HepG2 (cell line): ENCODE measurements around the gene C12orf42. TPM values are rescaled to one million over a fixed set of nuclear protein-coding genes. Genes with fewer than 3 reads are reported as not detected.

ENCODE experiments used
- ATAC-seq: fragments of 200-7000 bp; cut with Tn5 transposase; 3 replicates; pipeline ENCODE4 v1.9.1; 2020; ENCODE audit warnings: mild to moderate bottlenecking, moderate library complexity
- BruUV-seq: library from RNA; stranded (reverse); fragments of 400-500 nt; replicated peaks from 2 replicates; lab custom pipeline; 2021; lab: Mats Ljungman, UMichigan
- CTCF ChIA-PET: fragments of 300-600 bp; formaldehyde crosslinking; extraction: SDS; loops from one replicate; lab custom pipeline; 2021; ENCODE audit warnings: low total read pairs, inconsistent platforms, low intra/inter-chr PET ratio; lab: Yijun Ruan, JAX
- POLR2A ChIA-PET: fragments of 350-600 bp; sonication (Branson Sonifier 250); formaldehyde crosslinking; loops from one replicate; lab custom pipeline; 2020; ENCODE audit warnings: antibody characterized with exemption, inconsistent platforms; lab: Yijun Ruan, JAX
- DNase-seq: peaks from one replicate; pipeline ENCODE4 v3.0.0-alpha.2; 2015; ENCODE audit warnings: low spot score
- FAIRE-seq: peaks from 3 replicates; lab custom pipeline; 2011; peaks lifted over from hg19 to GRCh38; lab: Jason Lieb, UNC
- H2AFZ ChIP-seq: one replicate; pipeline ENCODE4 v1.6.1; 2011; ENCODE audit warnings: low read length, inconsistent platforms
- H3K27ac ChIP-seq: fragments of 300-600 bp; 3 replicates; pipeline ENCODE4 v1.8.0; 2011; ENCODE audit warnings: mixed run types, mild to moderate bottlenecking, mixed read lengths, low read length, inconsistent platforms; ENCODE audit not compliant: insufficient read depth; ENCODE audit errors: extremely low read length
- H3K27me3 ChIP-seq, 2 experiments: fragments of 200-600 bp in 1 of 2; 2 replicates in 1 of 2; 3 replicates in 1 of 2; pipeline versions ENCODE4 v1.6.0 to v1.8.0; 2011; ENCODE audit warnings: low read length in 2 of 2, mild to moderate bottlenecking in 2 of 2, moderate library complexity in 2 of 2, inconsistent platforms in 1 of 2; ENCODE audit not compliant: insufficient read depth in 2 of 2, control insufficient read depth in 1 of 2
- H3K36me3 ChIP-seq, 2 experiments: fragments of 200-600 bp in 1 of 2; replicated peaks in 1 of 2; 2 replicates in 1 of 2; 3 replicates in 1 of 2; pipeline versions ENCODE4 v1.5.1 to v1.8.0; 2011; ENCODE audit warnings: low read length in 2 of 2, inconsistent platforms in 1 of 2; ENCODE audit not compliant: insufficient read depth in 2 of 2, control insufficient read depth in 1 of 2
- H3K4me1 ChIP-seq: 2 replicates; pipeline ENCODE4 v1.5.1; 2012; ENCODE audit warnings: low read length, inconsistent platforms; ENCODE audit not compliant: insufficient read depth
- H3K4me2 ChIP-seq: 2 replicates; pipeline ENCODE4 v1.6.0; 2011; ENCODE audit warnings: low read depth, low read length, inconsistent platforms
- H3K4me3 ChIP-seq, 3 experiments: fragments of 200-600 bp in 1 of 3; sonication (generic), shearing (Covaris generic) in 1 of 3; replicated peaks in 1 of 3; 2 replicates each; pipeline ENCODE4 v1.5.1; 2011 to 2016; ENCODE audit warnings: low read length in 3 of 3, inconsistent platforms in 2 of 3, low read depth in 2 of 3, mild to moderate bottlenecking in 2 of 3, control low read depth in 1 of 3, mixed read lengths in 1 of 3; ENCODE audit not compliant: insufficient read depth in 1 of 3
- H3K79me2 ChIP-seq: one replicate; pipeline ENCODE4 v1.6.1; 2011; ENCODE audit warnings: low read length, inconsistent platforms; ENCODE audit not compliant: insufficient read depth
- H3K9ac ChIP-seq: 2 replicates; pipeline ENCODE4 v1.6.0; 2011; ENCODE audit warnings: mild to moderate bottlenecking, low read depth, low read length, inconsistent platforms; ENCODE audit not compliant: insufficient read depth
- H3K9me3 ChIP-seq: 2 replicates; pipeline ENCODE4 v1.5.1; 2012; ENCODE audit warnings: mild to moderate bottlenecking, low read length
- H4K20me1 ChIP-seq: 2 replicates; pipeline ENCODE4 v1.6.0; 2011; ENCODE audit warnings: inconsistent platforms, mild to moderate bottlenecking, low read length, moderate library complexity; ENCODE audit not compliant: insufficient read depth
- ATF7 ChIP-seq, 2 experiments: fragments of 450-650 bp in 1 of 2; sonication (generic) in 1 of 2; formaldehyde crosslinking in 1 of 2; IDR thresholded peaks; 2 replicates each; pipeline versions ENCODE4 v1.4.0 to v1.6.1; 2016 to 2020; ENCODE audit warnings: antibody characterized with exemption in 1 of 2, mild to moderate bottlenecking in 1 of 2, missing genetic modification reagents in 1 of 2
- DRAP1 ChIP-seq: IDR thresholded peaks from 2 replicates; pipeline ENCODE4 v1.6.1; 2016; ENCODE audit warnings: missing genetic modification reagents, missing compliant biosample characterization
- E2F5 ChIP-seq: sonication (generic); formaldehyde crosslinking; conservative IDR thresholded peaks from 2 replicates; pipeline ENCODE4 v1.4.0; 2020; ENCODE audit warnings: missing genetic modification reagents
- GTF2F1 ChIP-seq: fragments of 150-350 bp; IDR thresholded peaks from 2 replicates; pipeline ENCODE4 v1.6.1; 2014; ENCODE audit warnings: low read length
- HINFP ChIP-seq: sonication (generic); formaldehyde crosslinking; IDR thresholded peaks from 2 replicates; pipeline ENCODE4 v1.4.0; 2020; ENCODE audit warnings: low read depth, mild to moderate bottlenecking, missing genetic modification reagents
- NFKB2 ChIP-seq: sonication (generic); formaldehyde crosslinking; IDR thresholded peaks from 2 replicates; pipeline ENCODE4 v1.4.0; 2020; ENCODE audit warnings: missing genetic modification reagents, borderline replicate concordance
- NR2F2 ChIP-seq: IDR thresholded peaks from 2 replicates; pipeline ENCODE4 v1.6.1; 2012; ENCODE audit warnings: low read depth, inconsistent platforms, borderline replicate concordance
- PATZ1 ChIP-seq: sonication (generic); formaldehyde crosslinking; IDR thresholded peaks from 2 replicates; pipeline ENCODE4 v1.4.0; 2020; ENCODE audit warnings: missing genetic modification reagents
- PITX1 ChIP-seq: sonication (generic); formaldehyde crosslinking; IDR thresholded peaks from 2 replicates; pipeline ENCODE4 v1.5.1; 2020; ENCODE audit warnings: mild to moderate bottlenecking, missing genetic modification reagents
- RNF2 ChIP-seq: fragments of 450-650 bp; conservative IDR thresholded peaks from 2 replicates; pipeline ENCODE4 v1.6.1; 2016; ENCODE audit warnings: low read depth
- TRAFD1 ChIP-seq: sonication (generic); formaldehyde crosslinking; IDR thresholded peaks from 2 replicates; pipeline ENCODE4 v1.5.1; 2020; ENCODE audit warnings: missing genetic modification reagents, mild to moderate bottlenecking, borderline replicate concordance
- ZSCAN12 ChIP-seq: sonication (generic); formaldehyde crosslinking; IDR thresholded peaks from 2 replicates; pipeline ENCODE4 v1.9.0; 2021; ENCODE audit warnings: mild to moderate bottlenecking, missing genetic modification reagents
- WGBS: methylation state at CpG from one replicate; pipeline ENCODE4 v1.1.6; 2017; ENCODE audit warnings: low lambda C conversion rate; 5-methylcytosine and 5-hydroxymethylcytosine counted together
- in situ Hi-C: cut with HindIII; loops from 2 replicates; pipeline ENCODE4 v1.10.0; 2017; ENCODE audit warnings: low pct_unique_long_range_greater_than_20kb; ENCODE audit not compliant: extremely low pct_ligation_motif_present
- intact Hi-C: fragments of 100-400 bp; cut with micrococcal nuclease; formaldehyde crosslinking; loops from one replicate; pipeline ENCODE4 v1.10.0; 2022; ENCODE audit not compliant: unreplicated experiment
- polyA plus RNA-seq, 8 experiments: library from polyadenylated mRNA; depleted of rRNA in 3 of 8; stranded (reverse) in 7 of 8; unstranded in 1 of 8; fragments of >200 nt; fragmentation: Illumina TruSeq in 4 of 8; extraction: Trizol in 4 of 8; gene quantifications; 2 replicates each; pipeline versions ENCODE4 v1.2.1 to v1.2.3, GENCODE V29; 2011 to 2016; ENCODE audit warnings: low read depth in 4 of 8, missing spikeins in 1 of 8, mixed read lengths in 1 of 8; ENCODE audit not compliant: insufficient read depth in 1 of 8
- total RNA-seq, 5 experiments: library from RNA; depleted of rRNA; stranded (reverse); fragments of >200 nt; fragmentation: Illumina TruSeq; extraction: Trizol; gene quantifications; 2 replicates each; pipeline ENCODE4 v1.2.3, GENCODE V29; 2016; ENCODE audit warnings: low read depth in 1 of 5

Gene C12orf42
- total and polyA plus RNA-seq, 2 of the 13 experiments (the other 11 are each of a cell fraction or from before 2014, with no cell fraction given), result not detected

GRCh38 chr12:103455020-103455763 lies 40.6 kb downstream of the C12orf42 start:
- H4K20me1 ChIP-seq, result no peaks in the 10 kb centered on the region

More at GRCh38 chr12:103455020-103455763, 40.6 kb downstream of the C12orf42 start:
- ChIA-PET POLR2A (no interaction called here), CTCF (no interaction called here)
- in situ Hi-C loops (no loop called here), intact Hi-C loops (no loop called here)
- H3K4me3 ChIP-seq, result no peak overlapping the region
- H3K9me3 ChIP-seq, result no peaks in the 10 kb centered on the region
- no peak overlapping the region for H3K4me2 ChIP-seq
- no TSS peak for BruUV-seq
- no peaks in the 10 kb centered on the region for H3K36me3 ChIP-seq
- no peak overlapping the region for H3K27ac ChIP-seq
- ATAC-seq, result no peak
- DNase-seq, result no peak
- 1% methylated on average over 3 of the region's 3 CpGs for WGBS
- TF ChIP-seq NFKB2 (CRISPR knock-in tag), result no peak
- TF ChIP-seq ATF7 (IDR thresholded peaks at IDR 0.05), result no peak
- TF ChIP-seq ATF7 (CRISPR knock-in tag; IDR thresholded peaks at IDR 0.05), result no peak
- TF ChIP-seq TRAFD1 (CRISPR knock-in tag), result no peak
- no peak for TF ChIP-seq ZSCAN12 (CRISPR knock-in tag)
- TF ChIP-seq E2F5, result no peak
- TF ChIP-seq PITX1 (CRISPR knock-in tag), result no peak
- TF ChIP-seq DRAP1 (CRISPR knock-in tag), result no peak
- TF ChIP-seq PATZ1, result no peak
- TF ChIP-seq HINFP (CRISPR knock-in tag), result no peak
- TF ChIP-seq GTF2F1, result no peak
- TF ChIP-seq NR2F2, result no peak
- TF ChIP-seq RNF2, result no peak
- H3K27me3 ChIP-seq, result no peaks in the 10 kb centered on the region; a peak in 1 of 5 replicates
- H2AFZ ChIP-seq, result no peak overlapping the region
- FAIRE-seq, result no peak
- H3K79me2 ChIP-seq, result no peaks in the 10 kb centered on the region
- no peaks in the 10 kb centered on the region for H3K4me1 ChIP-seq
- H3K9ac ChIP-seq, result no peak overlapping the region
